ENCODE results near the gene ARHGAP8.

DNA sequence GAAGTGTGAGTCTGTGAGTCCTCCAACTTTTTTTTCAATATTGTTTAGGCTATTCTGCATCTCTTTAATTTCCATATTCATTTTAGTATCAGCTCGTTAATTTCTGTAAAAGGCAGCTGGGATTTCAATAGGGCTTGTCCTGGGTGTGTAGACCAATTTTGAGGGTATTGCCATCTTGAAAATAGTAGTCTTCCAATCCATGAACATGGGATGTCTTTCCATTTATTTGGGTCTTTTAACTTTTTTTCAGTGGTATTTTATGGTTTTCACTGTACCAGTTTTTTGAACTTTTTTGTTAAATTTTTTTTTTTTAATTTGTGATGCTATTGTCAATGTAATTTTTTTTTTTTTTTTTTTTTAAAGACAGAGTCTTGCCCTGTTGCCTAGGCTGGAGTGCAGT is 79.5 kb downstream of the ARHGAP8 start:
- TF ChIP-seq, protein P1, sequence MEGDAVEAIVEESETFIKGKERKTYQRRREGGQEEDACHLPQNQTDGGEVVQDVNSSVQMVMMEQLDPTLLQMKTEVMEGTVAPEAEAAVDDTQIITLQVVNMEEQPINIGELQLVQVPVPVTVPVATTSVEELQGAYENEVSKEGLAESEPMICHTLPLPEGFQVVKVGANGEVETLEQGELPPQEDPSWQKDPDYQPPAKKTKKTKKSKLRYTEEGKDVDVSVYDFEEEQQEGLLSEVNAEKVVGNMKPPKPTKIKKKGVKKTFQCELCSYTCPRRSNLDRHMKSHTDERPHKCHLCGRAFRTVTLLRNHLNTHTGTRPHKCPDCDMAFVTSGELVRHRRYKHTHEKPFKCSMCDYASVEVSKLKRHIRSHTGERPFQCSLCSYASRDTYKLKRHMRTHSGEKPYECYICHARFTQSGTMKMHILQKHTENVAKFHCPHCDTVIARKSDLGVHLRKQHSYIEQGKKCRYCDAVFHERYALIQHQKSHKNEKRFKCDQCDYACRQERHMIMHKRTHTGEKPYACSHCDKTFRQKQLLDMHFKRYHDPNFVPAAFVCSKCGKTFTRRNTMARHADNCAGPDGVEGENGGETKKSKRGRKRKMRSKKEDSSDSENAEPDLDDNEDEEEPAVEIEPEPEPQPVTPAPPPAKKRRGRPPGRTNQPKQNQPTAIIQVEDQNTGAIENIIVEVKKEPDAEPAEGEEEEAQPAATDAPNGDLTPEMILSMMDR (IDR thresholded peaks at IDR 0.05): no peak
- no peak for TF ChIP-seq POLR2A (IDR thresholded peaks at IDR 0.05)
- no peak for TF ChIP-seq EP300 (IDR thresholded peaks at IDR 0.05)

Measured in tibial nerve (tissue), 4 donors.